Suppressor macrophage treated with lipopolysaccharide for 4 hours (primary cell): Measurements from ENCODE around the gene HNMT.
"Not testable (repeated sequence)": the region's sequence is repeated elsewhere in the genome, so short reads cannot be mapped to it uniquely, and the experiment has no call there.

Source experiments
- DNase-seq: peaks from one replicate; pipeline ENCODE4 v3.0.0-alpha.2; 2020

Gene HNMT

GRCh38 chr2:137976274-137976673 lies 12.0 kb downstream of the HNMT start:
- no peak for DNase-seq

- DNase-seq, result no peak
Observed at GRCh38 chr2:137977790-137978189, 13.5 kb downstream of the HNMT start.

DNA sequence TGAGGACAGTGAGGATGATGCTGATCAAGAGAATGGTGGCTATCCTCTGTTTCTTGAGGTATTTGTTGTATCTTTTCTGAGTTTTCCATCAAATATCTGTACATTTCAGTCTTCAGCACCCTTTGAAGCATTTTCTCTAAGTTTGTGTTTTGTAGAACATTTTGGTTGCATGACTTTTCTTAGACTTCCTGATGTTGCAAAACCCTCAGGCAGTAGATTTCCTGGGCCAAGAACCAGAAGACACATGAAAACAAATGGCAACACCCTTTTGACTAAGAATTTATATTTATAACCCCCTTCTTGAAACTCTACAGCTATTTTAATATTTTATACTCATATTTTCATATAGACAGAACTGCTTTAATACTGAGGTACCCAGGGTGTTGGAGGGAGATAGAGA lies 16.2 kb downstream of the HNMT start:
- no peak for DNase-seq

DNA sequence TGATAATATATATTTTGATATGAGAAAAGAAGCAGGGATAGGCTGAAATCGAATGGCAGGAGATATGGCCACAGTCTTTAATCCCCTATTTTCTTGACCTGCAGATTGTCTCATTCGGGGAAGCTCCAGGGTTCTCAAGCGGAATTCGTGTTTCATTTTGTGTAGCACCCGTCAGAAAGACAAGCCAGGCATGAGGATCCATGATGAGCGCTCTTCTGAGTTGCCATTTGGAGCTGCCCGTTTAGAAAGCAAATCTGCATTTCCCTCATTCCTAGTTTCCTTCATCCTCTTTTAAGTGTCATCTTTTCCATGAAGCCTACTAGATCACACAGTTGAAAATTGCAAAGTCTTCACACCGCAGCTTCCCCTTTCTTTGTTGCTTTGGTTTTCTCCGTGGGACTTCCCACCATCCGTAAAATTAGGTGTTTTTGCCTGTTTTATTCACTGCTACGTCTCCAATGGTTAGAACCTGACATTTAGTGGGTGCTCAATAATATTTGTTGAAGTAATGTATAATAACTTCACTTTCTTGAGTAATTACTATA lies 16.9 kb downstream of the HNMT start:
- peak; percentile 61 for DNase-seq

DNA sequence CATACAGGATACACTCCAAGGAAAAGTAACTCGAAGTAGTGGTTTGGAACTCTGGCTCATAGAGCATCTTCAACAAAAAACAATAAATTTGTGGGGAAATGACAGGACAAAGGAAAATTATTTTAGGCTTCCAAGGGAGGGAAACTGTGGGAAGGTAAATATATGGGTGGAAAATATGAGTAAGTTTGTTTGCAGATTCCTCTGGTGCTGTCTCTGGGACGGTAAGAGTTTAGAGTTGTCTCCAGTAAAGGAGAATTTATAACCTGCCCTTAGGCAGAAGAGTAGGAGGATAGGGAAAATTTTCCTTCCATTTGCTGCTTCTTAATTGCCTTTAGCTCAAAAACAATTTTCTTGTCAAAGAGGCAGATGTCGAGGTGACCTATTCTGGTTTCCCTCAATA lies 19.3 kb downstream of the HNMT start:
- DNase-seq, result no peak

DNA sequence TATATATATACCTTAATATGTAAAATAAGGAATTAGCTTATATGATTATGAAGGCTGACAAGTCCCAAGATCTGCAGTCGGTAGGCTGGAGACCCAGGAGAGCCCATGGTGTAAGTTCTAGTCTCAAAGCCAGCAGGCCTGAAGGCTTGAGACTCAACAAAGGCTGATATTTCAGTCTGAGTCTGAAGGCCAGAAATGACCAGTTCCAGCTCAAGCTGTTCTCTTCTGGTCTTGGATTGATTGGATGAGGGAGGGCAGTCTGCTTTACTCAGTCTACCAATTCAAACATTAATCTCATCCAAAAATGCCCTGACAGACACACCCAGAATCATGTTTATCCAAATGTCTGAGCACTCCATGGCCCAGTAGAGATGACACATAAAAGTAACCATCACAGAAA lies 22.0 kb downstream of the HNMT start:
- DNase-seq, result no peak

DNA sequence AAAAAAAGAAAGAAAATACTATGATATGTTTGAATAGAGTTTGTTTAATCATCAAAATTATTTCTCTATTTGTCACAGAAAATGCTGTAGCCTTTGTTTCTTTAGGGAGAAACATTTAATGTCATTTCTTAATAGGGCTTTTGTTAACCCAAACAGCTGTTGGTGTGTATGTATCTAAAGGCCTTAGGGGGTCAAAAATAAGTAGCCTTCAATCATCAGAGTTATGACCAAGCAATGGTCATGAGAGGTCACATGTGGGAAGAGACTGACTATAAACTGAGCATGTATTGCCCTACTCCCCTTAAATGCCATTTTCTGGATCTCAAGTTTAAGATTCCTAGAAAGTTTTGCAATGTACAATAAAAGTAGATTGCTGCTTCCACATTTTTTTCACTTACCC lies 22.7 kb downstream of the HNMT start:
- no peak for DNase-seq

GRCh38 chr2:137991078-137991477 lies 26.8 kb downstream of the HNMT start:
- no peak for DNase-seq

- DNase-seq, result no peak
Observed at GRCh38 chr2:137992039-137992646, 27.9 kb downstream of the HNMT start.

GRCh38 chr2:137993715-137994476 lies 29.6 kb downstream of the HNMT start:
- DNase-seq, result not testable (repeated sequence)

DNA sequence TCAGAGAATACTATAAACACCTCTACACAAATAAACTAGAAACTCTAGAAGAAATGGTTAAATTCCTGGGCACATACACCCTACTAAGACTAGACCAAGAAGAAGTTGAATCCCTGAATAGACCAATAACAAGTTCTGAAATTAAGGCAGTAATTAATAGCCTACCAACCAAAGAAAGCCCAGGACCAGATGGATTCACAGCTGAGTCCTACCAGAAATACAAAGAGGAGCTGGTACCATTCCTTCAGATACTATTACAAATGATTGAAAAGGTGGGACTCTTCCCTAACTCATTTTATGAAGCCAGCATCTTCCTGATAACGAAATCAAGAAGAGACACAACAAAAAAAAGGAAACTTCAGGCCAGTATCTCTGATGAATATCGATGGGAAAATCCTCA lies 31.1 kb downstream of the HNMT start:
- not testable (repeated sequence) for DNase-seq

- DNase-seq, result not testable (repeated sequence)
Observed at GRCh38 chr2:137996158-137996557, 31.9 kb downstream of the HNMT start.

DNA sequence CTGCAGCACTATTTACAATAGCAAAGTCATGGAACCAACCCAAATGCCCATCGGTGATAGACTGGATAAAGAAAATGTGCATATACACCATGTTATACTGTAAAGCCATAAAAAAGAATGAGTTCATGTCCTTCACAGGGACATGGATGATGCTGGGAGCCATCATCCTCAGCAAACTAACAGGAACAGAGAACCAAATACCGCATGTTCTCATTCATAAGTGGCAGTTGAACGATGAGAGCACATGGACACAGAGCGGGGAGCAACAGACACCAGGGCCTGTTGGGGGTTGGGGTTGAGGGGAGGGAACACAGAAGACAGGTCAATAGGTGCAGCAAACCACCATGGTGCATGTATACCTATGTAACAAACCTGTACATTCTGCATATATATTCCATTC lies 33.5 kb downstream of the HNMT start:
- DNase-seq, result no peak

DNA sequence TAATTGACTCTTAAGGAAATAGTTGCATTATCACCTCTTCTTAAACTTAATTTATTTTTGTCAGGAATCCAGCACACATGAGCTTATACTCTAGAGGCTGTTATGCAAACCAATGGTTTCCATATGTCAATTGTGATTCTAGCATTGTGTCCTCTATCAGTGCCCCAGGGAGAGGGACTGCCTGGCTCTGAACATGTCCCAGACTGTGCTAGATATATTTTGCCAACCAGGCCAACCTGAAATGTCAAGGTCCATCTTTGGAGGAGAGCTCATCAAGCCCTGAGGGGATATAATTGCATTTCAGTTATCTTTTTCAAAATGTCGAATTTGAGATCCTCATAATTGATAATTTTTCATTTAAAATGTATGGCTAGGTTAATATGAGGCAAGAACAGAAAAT lies 34.2 kb downstream of the HNMT start:
- DNase-seq, result no peak

GRCh38 chr2:137999273-137999672 lies 35.0 kb downstream of the HNMT start:
- DNase-seq, result no peak

DNA sequence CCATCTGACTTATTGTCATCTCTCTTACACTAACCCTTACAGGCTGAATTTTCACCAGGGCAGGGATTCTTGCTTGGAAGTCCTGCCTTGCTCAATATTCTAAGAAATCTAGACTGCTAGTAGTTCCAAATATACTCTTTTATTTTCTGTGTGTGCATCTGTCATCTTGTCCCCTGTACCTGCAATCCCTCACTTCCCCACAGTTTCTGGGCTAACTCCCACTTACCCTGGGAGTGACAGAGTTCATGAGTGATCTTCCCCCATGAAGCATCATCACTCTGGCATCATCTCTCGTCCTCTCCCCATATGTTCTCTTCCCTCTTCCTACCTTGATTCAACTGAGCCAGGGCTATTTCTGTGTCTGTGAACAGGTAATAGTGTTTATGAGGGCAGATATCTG lies 35.7 kb downstream of the HNMT start:
- no peak for DNase-seq

DNA sequence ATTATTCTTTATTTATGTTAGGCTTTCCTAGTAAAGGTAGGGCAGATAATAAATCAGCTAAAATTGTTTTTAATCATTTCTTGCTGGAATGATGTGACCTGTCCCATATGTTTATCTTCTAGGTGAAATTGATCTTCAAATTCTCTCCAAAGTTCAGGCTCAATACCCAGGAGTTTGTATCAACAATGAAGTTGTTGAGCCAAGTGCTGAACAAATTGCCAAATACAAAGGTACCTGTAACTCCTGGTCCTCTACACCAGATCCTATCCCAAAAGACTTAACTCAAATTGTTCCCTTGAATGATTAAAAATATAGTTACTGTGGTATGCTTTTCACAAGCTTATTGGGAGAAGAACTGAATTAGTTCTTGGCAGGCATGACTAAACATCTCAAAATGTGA lies 36.5 kb downstream of the HNMT start:
- no peak for DNase-seq

DNA sequence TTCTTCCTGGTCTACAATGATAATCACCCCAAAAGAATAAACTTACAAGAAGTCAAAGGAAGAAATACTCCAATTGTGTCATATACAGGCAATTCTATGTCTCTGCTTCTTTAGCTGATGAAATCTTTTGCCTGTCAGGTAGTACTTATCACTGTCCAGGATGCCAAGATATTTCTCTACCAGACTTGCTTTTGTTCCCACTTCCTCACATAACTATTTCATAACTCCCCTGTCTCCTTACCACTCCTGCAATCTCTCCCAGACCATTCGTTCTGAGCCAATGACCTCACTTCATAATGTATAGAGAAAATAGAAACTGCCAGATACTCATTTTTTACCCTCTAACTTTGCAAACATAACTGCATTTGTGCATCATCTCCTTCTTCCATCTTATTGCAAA lies 39.1 kb downstream of the HNMT start:
- DNase-seq, result no peak

GRCh38 chr2:138007431-138007830 lies 43.2 kb downstream of the HNMT start:
- no peak for DNase-seq

GRCh38 chr2:138009622-138010021 lies 45.3 kb downstream of the HNMT start:
- no peak for DNase-seq

- no peak for DNase-seq
Observed at GRCh38 chr2:138010890-138011289, 46.6 kb downstream of the HNMT start.

GRCh38 chr2:138012082-138012481 lies 47.8 kb downstream of the HNMT start:
- no peak for DNase-seq

- no peak for DNase-seq
Observed at GRCh38 chr2:138012968-138013367, 48.7 kb downstream of the HNMT start.

DNA sequence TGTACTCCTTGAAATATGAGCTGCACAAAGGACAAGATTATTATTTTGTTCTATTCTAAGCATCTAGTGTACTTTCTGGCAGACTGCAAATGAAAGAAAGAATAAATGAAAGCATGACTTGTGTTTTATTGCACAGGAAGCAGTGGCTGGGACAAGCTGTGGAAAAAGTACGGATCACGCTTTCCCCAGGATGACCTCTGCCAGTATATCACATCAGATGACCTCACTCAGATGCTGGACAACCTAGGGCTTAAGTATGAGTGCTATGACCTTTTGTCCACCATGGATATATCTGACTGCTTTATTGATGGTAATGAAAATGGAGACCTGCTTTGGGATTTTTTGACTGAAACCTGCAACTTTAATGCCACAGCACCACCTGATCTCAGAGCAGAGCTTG lies 49.4 kb downstream of the HNMT start:
- DNase-seq, result no peak

GRCh38 chr2:138015494-138015893 lies 51.2 kb downstream of the HNMT start:
- DNase-seq, result no peak
